ENCODE results near the gene PPP2R2C. TPM values are rescaled to one million over a fixed set of nuclear protein-coding genes. Genes with fewer than 3 reads are reported as not detected.

Gene PPP2R2C
- total RNA-seq, 1 experiment from 2014 or later: 8.1 TPM

DNA sequence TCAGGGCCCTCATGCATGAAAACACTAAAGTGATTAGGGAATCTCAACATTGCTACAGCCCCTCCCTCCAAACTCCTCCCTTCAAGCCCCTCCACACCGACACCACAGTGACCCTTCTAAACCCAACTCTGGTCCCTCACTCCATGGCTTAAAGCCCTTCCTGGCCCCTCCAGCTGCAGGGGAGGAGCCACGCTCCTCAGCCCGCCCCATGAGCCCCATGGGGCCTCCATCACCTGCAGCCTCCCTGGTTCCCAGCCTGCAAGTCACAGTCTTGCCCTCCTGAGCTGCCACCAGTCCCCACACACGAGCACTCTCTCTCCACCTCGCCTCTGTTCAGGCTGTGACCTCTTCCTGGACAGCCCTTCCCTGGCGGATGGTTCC lies 31.2 kb downstream of the PPP2R2C start:
- H3K9me3 ChIP-seq (ENCODE audit: control insufficient read depth, low read depth, low read length): no peaks in the 10 kb centered on the region
- no peak overlapping the region for H4K91ac ChIP-seq (ENCODE audit: insufficient read length, low read depth, low read length)
- no peak overlapping the region for H3K27ac Mint-ChIP-seq
- no peak overlapping the region for H3K4ac ChIP-seq (ENCODE audit: low read depth, low read length)
- H3T11ph ChIP-seq (ENCODE audit: low read length): no peak overlapping the region
- H3K14ac ChIP-seq (ENCODE audit: insufficient read depth, low read length): no peak overlapping the region; the same call in 1 of the 2 replicates
- H2AK5ac ChIP-seq (ENCODE audit: insufficient read length, low read length): no peak overlapping the region
- peaks cover 3% of the 10 kb centered on the region for H3K23me2 ChIP-seq (ENCODE audit: insufficient read length, low read depth, low read length, poor library complexity, severe bottlenecking)
- no peaks in the 10 kb centered on the region for H3K79me2 ChIP-seq (ENCODE audit: insufficient read depth, low read length)
- peaks cover 9% of the 10 kb centered on the region for H3K27me3 Mint-ChIP-seq (ENCODE audit: low read depth)
- H3K9ac ChIP-seq (ENCODE audit: extremely low read depth, insufficient read length, low read length): no peak overlapping the region
- H3K36me3 Mint-ChIP-seq (ENCODE audit: insufficient read depth in 1 of 3, low read depth in 3 of 3): no peaks in the 10 kb centered on the region
- no peak overlapping the region for H3K27ac ChIP-seq (ENCODE audit: insufficient read length, low read depth, low read length)
- no peak overlapping the region for H3K23ac ChIP-seq (ENCODE audit: insufficient read length, low read depth, low read length)
- H3K4me2 ChIP-seq (ENCODE audit: insufficient read depth, insufficient read length, low read length): no peak overlapping the region
- no peak overlapping the region for H2BK120ac ChIP-seq (ENCODE audit: low read depth, low read length, poor library complexity, severe bottlenecking)
- H3K18ac ChIP-seq (ENCODE audit: insufficient read length, low read depth, low read length): no peak overlapping the region
- no peak for DNase-seq
- no peak overlapping the region for H3K4me3 Mint-ChIP-seq
- no peaks in the 10 kb centered on the region for H3K79me1 ChIP-seq (ENCODE audit: insufficient read depth, low read depth, low read length, poor library complexity, severe bottlenecking)
- WGBS (ENCODE audit: extremely low coverage, insufficient read length, low lambda C conversion rate): no CpG with 5 or more reads among the region's 6 CpGs
- H2BK12ac ChIP-seq (ENCODE audit: insufficient read length, low read depth, low read length): no peak overlapping the region
- H3K4me1 Mint-ChIP-seq: peaks cover 0 to 6% of the 10 kb centered on the region in 2 experiments; a peak in 2 of 4 replicates
- no peak overlapping the region for H2BK20ac ChIP-seq (ENCODE audit: low read depth, low read length, poor library complexity, severe bottlenecking)
- no peaks in the 10 kb centered on the region; a peak in 1 of 5 replicates for H3K9me3 Mint-ChIP-seq
- H2AFZ ChIP-seq (ENCODE audit: low read length): no peak overlapping the region
- no peaks in the 10 kb centered on the region for H4K20me1 ChIP-seq (ENCODE audit: control insufficient read depth, insufficient read depth, insufficient read length)
- H3K4me1 ChIP-seq (ENCODE audit: insufficient read depth, low read length): no peaks in the 10 kb centered on the region
- no peaks in the 10 kb centered on the region for H3K27me3 ChIP-seq (ENCODE audit: insufficient read depth, low read length)
- no peak overlapping the region for H3K56ac ChIP-seq (ENCODE audit: insufficient read length, low read depth, low read length)
- H4K5ac ChIP-seq (ENCODE audit: insufficient read length, low read depth, low read length): no peak overlapping the region
- TF ChIP-seq, protein P1, sequence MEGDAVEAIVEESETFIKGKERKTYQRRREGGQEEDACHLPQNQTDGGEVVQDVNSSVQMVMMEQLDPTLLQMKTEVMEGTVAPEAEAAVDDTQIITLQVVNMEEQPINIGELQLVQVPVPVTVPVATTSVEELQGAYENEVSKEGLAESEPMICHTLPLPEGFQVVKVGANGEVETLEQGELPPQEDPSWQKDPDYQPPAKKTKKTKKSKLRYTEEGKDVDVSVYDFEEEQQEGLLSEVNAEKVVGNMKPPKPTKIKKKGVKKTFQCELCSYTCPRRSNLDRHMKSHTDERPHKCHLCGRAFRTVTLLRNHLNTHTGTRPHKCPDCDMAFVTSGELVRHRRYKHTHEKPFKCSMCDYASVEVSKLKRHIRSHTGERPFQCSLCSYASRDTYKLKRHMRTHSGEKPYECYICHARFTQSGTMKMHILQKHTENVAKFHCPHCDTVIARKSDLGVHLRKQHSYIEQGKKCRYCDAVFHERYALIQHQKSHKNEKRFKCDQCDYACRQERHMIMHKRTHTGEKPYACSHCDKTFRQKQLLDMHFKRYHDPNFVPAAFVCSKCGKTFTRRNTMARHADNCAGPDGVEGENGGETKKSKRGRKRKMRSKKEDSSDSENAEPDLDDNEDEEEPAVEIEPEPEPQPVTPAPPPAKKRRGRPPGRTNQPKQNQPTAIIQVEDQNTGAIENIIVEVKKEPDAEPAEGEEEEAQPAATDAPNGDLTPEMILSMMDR (conservative IDR thresholded peaks at IDR 0.05): no peak
- H2BK5ac ChIP-seq (ENCODE audit: insufficient read length, low read length): no peak overlapping the region
- H2BK15ac ChIP-seq (ENCODE audit: low read depth, low read length): no peak overlapping the region
- no peak overlapping the region for H4K8ac ChIP-seq (replicated peaks; ENCODE audit: insufficient read length, low read depth, low read length)

Measured in H9 (cell line).